ENCODE results near the gene GPC3.
A peak's percentile ranks its signal among the peaks of the same experiment; 100 is the strongest.

GRCh38 chrX:133670383-133670782, 315.0 kb downstream of the GPC3 start:
- TF ChIP-seq CTCF (IDR thresholded peaks at IDR 0.05) (peak; percentile 64 to 72 (median 70)), POLR2AphosphoS5 (IDR thresholded peaks at IDR 0.05) (no peak), POLR2A (IDR thresholded peaks at IDR 0.05; ENCODE audit: low read depth) (no peak), EP300 (IDR thresholded peaks at IDR 0.05) (no peak)

Measured in esophagus muscularis mucosa (tissue), 4 donors.